IPS-11a (cell line): ENCODE data around the gene MCM6.

Experiments
- H3K4me3 ChIP-seq: one replicate; pipeline ENCODE4 v1.5.1; 2013; ENCODE audit warnings: low read depth, low read length, control low read depth

MCM6 gene

GRCh38 chr2:135791418-135792190 is 84.6 kb downstream of the MCM6 start:
- no peak overlapping the region for H3K4me3 ChIP-seq

- no peak overlapping the region for H3K4me3 ChIP-seq
These were observed 85.8 kb downstream of the MCM6 start for GRCh38 chr2:135790423-135790822.
